ENCODE measurements around the gene CYP24A1. TPM values are rescaled to one million over a fixed set of nuclear protein-coding genes. Genes with fewer than 3 reads are reported as not detected.

CYP24A1 gene
- total and polyA plus RNA-seq, 9 donors, result 0.49 to 1.2 (median 0.72) TPM

DNA sequence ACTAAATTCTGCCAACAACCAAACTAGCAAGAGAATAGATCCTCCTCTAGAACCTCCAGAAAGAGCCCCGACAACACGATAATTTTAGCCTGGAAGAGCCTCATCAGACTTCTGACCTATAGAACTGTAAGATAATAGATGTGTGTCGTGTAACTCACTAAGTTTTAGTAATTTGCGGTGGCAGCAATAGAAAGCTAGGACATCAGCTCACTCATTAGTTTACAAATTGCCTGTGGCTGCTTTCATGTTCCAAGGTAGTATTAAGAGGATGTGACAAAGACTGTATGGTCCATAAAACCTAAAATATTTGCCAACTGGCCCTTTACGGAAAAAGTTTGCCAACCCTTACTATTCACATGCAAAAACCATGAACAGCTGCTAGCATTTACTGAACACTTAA, 17.3 kb downstream of the CYP24A1 start:
- no peaks in the 10 kb centered on the region for H3K36me3 ChIP-seq (ENCODE audit: control insufficient read depth, insufficient read depth, low read length)
- no peak overlapping the region for H3K27ac ChIP-seq (ENCODE audit: low read length)
- H3K9me3 ChIP-seq (replicated peaks; ENCODE audit: control insufficient read depth, low read depth, low read length), result no peaks in the 10 kb centered on the region
- WGBS (ENCODE audit: insufficient coverage), result no CpG with 5 or more reads among the region's 5 CpGs
- no peak for DNase-seq
- H3K27me3 ChIP-seq (ENCODE audit: control insufficient read depth, insufficient read depth, low read length), result no peaks in the 10 kb centered on the region
- H3K4me1 ChIP-seq (ENCODE audit: control insufficient read depth, insufficient read depth, low read length), result peaks cover 3% of the 10 kb centered on the region
- no peak overlapping the region for H3K4me3 ChIP-seq (ENCODE audit: low read length)

DNA sequence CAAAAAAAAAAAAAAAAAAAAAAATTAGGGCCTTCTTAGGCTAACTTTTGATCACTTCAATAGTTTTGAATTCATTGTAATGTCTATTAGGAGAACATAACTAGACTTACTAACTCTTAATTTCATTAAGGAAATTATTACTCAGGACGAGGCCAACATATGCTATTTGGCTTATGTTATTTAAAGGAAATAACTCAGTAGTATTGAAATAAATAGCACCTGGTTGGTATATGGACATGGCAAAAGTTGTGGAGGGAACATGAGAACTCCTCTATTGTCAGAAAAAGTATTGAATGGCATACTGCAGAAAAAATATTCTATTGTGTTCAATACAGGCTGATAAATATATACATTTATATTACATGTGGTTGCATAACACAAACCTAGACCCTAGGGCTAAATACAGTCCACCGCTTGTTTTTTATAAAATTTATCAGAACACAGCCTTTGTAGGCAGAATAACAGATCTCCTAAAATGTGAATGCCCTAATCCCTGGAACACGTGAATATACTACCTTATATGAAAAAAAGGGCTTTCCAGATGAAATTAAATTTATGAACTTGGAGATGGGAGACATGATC, 18.0 kb downstream of the CYP24A1 start:
- no peaks in the 10 kb centered on the region for H3K9me3 ChIP-seq (replicated peaks; ENCODE audit: control insufficient read depth, low read depth, low read length)
- H3K27ac ChIP-seq (ENCODE audit: low read length), result no peak overlapping the region
- H3K27me3 ChIP-seq (ENCODE audit: control insufficient read depth, insufficient read depth, low read length), result no peaks in the 10 kb centered on the region
- WGBS (ENCODE audit: insufficient coverage), result no CpG with 5 or more reads among the region's 3 CpGs
- H3K4me1 ChIP-seq (ENCODE audit: control insufficient read depth, insufficient read depth, low read length), result peaks cover 3% of the 10 kb centered on the region
- H3K36me3 ChIP-seq (ENCODE audit: control insufficient read depth, insufficient read depth, low read length), result no peaks in the 10 kb centered on the region
- DNase-seq, result no peak
- H3K4me3 ChIP-seq (ENCODE audit: low read length), result no peak overlapping the region

DNA sequence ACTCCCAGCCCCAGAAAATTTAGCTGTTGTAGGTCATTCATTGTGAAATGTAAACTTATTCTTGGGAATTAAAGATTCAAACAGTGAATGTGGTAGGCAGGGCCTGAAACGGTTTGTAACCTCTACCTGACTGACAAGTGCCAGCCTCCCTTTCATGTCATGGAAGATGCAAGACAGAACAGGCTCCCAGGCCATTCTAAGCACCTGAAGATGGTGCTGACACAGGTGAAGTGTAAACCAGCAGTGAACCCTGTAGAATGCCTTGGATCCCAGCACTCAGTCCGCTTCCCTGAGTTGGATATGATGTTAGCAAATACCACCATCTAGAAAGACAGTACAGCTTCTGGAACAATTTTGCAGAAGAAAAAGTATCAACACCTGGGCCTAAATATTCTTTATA, 19.3 kb downstream of the CYP24A1 start:
- Histone ChIP-seq H3K4me3 (ENCODE audit: low read length) (no peak overlapping the region), H3K9me3 (replicated peaks; ENCODE audit: control insufficient read depth, low read depth, low read length) (no peaks in the 10 kb centered on the region), H3K36me3 (ENCODE audit: control insufficient read depth, insufficient read depth, low read length) (no peaks in the 10 kb centered on the region), H3K27me3 (ENCODE audit: control insufficient read depth, insufficient read depth, low read length) (no peaks in the 10 kb centered on the region), H3K27ac (ENCODE audit: low read length) (no peak overlapping the region), H3K4me1 (ENCODE audit: control insufficient read depth, insufficient read depth, low read length) (peaks cover 3% of the 10 kb centered on the region)
- 33% methylated on average over 1 of the region's 2 CpGs for WGBS (ENCODE audit: insufficient coverage)
- no peak for DNase-seq

DNA sequence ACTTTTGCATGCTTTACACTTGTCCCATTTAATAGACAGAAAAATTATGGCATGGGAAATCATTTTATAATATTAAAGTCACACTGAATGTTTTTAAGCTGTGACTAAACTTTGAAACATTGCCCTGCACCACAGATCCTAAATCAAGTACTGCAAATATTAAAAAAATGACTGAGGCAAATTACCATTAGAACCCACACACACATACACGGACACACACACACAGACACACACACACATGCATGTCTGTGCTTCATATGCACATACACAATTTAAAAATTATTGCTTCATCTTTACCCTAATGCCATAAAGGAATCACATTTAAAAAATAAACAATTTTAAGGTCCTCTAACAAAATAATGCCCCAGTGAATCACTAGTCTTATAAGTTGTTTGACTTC, 19.9 kb downstream of the CYP24A1 start:
- no peak for DNase-seq
- Histone ChIP-seq H3K9me3 (replicated peaks; ENCODE audit: control insufficient read depth, low read depth, low read length) (no peaks in the 10 kb centered on the region), H3K4me3 (ENCODE audit: low read length) (no peak overlapping the region), H3K27me3 (ENCODE audit: control insufficient read depth, insufficient read depth, low read length) (no peaks in the 10 kb centered on the region), H3K27ac (ENCODE audit: low read length) (no peak overlapping the region), H3K4me1 (ENCODE audit: control insufficient read depth, insufficient read depth, low read length) (peaks cover 3% of the 10 kb centered on the region), H3K36me3 (ENCODE audit: control insufficient read depth, insufficient read depth, low read length) (no peaks in the 10 kb centered on the region)
- no CpG with 5 or more reads among the region's 1 CpG for WGBS (ENCODE audit: insufficient coverage)

DNA sequence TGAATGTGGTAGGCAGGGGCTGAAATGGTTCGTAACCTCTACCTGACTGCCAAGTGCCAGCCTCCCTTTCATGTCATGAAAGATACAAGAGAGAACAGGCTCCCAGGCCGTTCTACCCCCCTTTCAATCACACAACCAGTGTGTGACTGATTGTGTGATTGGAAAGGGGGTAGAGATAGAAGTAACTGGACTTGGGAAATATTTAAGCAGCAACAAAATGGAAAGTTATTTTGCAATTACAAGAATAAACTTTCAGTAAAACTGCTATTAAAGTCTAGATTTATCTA, 20.8 kb downstream of the CYP24A1 start:
- no peaks in the 10 kb centered on the region for H3K9me3 ChIP-seq (replicated peaks; ENCODE audit: control insufficient read depth, low read depth, low read length)
- WGBS (ENCODE audit: insufficient coverage), result no CpG with 5 or more reads among the region's 2 CpGs
- H3K4me1 ChIP-seq (ENCODE audit: control insufficient read depth, insufficient read depth, low read length), result peaks cover 3% of the 10 kb centered on the region
- no peaks in the 10 kb centered on the region for H3K27me3 ChIP-seq (ENCODE audit: control insufficient read depth, insufficient read depth, low read length)
- no peak for DNase-seq
- H3K4me3 ChIP-seq (ENCODE audit: low read length), result no peak overlapping the region
- H3K27ac ChIP-seq (ENCODE audit: low read length), result no peak overlapping the region
- H3K36me3 ChIP-seq (ENCODE audit: control insufficient read depth, insufficient read depth, low read length), result no peaks in the 10 kb centered on the region

DNA sequence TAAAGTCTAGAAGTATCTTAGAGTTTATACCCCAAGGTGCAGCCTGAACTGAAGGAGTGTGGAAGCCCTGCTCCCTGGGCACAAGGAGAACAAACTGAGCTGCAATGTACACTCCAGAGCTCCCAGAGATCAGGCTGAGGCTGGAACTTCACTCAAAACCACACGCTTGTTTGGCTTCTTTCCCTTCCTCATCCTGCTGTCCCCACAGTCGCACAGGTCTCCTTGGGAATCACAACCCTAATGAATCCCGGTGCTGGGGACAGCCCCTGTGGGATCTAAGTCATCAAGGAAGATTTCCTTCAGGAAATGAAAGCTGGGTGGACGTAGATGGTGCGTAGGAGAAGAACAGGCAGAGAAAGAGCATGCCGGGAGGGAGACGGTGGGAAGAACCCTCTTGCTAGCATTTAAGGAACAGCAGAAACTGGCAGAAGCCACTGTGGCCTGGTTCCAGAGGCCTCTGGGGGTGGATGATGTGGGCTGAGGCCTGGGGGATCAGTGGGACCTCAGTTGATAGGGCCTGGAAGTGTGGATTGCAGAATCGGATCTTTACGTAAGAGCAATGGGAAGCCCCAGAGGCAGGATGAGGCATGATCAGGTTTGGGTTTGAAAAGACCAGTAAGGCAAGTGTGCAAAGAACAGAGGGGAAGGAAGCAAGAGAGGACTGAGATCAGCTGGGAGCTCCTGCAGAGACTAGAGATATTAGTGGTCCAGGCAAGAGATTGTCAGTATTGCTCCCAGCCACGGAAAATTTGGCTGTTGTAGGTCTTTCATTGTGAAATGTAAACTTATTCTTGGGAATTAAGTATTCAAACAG, 21.4 kb downstream of the CYP24A1 start:
- Histone ChIP-seq H3K9me3 (replicated peaks; ENCODE audit: control insufficient read depth, low read depth, low read length) (no peaks in the 10 kb centered on the region), H3K4me3 (ENCODE audit: low read length) (no peak overlapping the region), H3K4me1 (ENCODE audit: control insufficient read depth, insufficient read depth, low read length) (peaks cover 3% of the 10 kb centered on the region), H3K27ac (ENCODE audit: low read length) (no peak overlapping the region), H3K36me3 (ENCODE audit: control insufficient read depth, insufficient read depth, low read length) (no peaks in the 10 kb centered on the region), H3K27me3 (ENCODE audit: control insufficient read depth, insufficient read depth, low read length) (no peaks in the 10 kb centered on the region)
- no peak for DNase-seq
- 61% methylated on average over 6 of the region's 10 CpGs for WGBS (ENCODE audit: insufficient coverage)

DNA sequence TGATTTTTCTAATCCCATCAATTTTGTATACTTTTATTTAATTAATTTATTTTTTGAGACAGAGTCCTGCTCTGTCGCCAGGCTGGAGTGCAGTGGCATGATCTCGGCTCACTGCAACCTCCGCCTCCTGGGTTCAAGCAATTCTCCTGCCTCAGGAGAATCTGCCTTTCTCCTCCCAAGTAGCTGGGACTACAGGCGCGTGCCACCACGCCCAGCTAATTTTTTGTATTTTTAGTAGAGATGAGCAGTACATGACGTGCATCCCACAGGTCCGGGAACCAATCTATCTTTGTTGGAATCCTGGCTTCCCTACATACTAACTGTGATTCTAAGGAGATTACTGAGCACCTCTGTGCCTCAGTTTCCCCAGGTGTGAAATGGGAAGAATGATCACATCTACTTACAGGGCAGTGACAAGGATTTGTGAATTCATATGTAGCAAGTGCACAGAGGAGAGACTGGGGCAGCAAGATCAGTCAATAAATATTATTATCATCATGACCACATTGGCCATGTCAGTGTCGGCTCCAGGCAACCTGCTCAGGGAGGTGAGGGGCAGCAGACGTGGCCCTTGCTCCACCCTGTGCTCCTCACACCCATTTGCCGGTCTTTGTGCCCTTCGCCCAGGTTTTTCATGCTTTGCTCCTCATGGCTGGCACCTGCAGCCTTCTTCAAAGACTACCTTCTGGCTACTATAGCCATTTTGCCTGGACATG, 22.1 kb downstream of the CYP24A1 start:
- Histone ChIP-seq H3K27me3 (ENCODE audit: control insufficient read depth, insufficient read depth, low read length) (no peaks in the 10 kb centered on the region), H3K9me3 (replicated peaks; ENCODE audit: control insufficient read depth, low read depth, low read length) (no peaks in the 10 kb centered on the region), H3K4me3 (ENCODE audit: low read length) (no peak overlapping the region), H3K27ac (ENCODE audit: low read length) (no peak overlapping the region), H3K36me3 (ENCODE audit: control insufficient read depth, insufficient read depth, low read length) (no peaks in the 10 kb centered on the region), H3K4me1 (ENCODE audit: control insufficient read depth, insufficient read depth, low read length) (peaks cover 3% of the 10 kb centered on the region)
- 85% methylated on average over 2 of the region's 12 CpGs for WGBS (ENCODE audit: insufficient coverage)
- DNase-seq, result no peak

DNA sequence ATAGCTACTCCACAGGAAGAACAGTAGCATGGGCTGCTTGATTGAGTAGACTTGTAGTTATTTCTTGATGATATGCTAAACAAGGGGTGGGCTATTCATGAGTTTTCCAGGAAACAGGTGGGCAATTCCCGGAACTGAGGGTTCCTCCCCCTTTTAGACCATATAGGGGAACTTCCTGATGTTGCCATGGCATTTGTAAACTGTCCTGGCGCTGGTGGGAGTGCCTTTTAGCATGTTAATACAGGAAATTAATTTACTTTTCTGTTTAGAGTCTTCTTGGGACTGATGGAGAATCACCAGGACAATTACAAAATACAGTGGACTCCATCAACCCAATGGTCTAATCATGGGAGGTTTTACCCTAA, 22.7 kb downstream of the CYP24A1 start:
- no peak for DNase-seq
- WGBS (ENCODE audit: insufficient coverage), result no CpG with 5 or more reads among the region's 2 CpGs
- Histone ChIP-seq H3K27me3 (ENCODE audit: control insufficient read depth, insufficient read depth, low read length) (no peaks in the 10 kb centered on the region), H3K27ac (ENCODE audit: low read length) (no peak overlapping the region), H3K4me3 (ENCODE audit: low read length) (no peak overlapping the region), H3K36me3 (ENCODE audit: control insufficient read depth, insufficient read depth, low read length) (no peaks in the 10 kb centered on the region), H3K9me3 (replicated peaks; ENCODE audit: control insufficient read depth, low read depth, low read length) (no peaks in the 10 kb centered on the region), H3K4me1 (ENCODE audit: control insufficient read depth, insufficient read depth, low read length) (peaks cover 3% of the 10 kb centered on the region)

DNA sequence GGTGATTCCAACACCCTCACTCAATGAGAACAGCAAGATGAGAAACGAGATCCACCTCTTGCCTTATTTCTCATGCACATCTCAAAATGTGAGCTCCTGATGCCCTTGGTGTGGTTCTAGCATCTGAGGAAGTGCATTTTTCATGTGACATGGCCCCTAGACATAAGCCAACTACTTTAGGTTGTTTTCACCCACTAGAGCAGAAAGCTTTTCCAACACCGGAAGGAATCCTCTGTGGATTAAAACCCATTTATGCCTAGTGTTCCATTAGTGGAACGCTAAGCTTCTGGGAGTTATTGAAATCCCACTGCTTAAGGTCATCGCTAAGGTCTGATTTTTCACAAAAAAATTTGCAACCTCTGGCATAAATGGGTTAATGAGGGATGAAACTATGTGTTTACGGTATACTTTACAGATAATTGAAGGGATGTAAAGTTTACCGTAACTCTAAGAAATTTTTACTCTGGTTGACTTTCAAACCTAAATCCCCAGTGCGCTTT, 24.0 kb downstream of the CYP24A1 start:
- DNase-seq, result no peak
- no CpG with 5 or more reads among the region's 7 CpGs for WGBS (ENCODE audit: insufficient coverage)
- peaks cover 3% of the 10 kb centered on the region for H3K4me1 ChIP-seq (ENCODE audit: control insufficient read depth, insufficient read depth, low read length)
- no peaks in the 10 kb centered on the region for H3K27me3 ChIP-seq (ENCODE audit: control insufficient read depth, insufficient read depth, low read length)
- H3K36me3 ChIP-seq (ENCODE audit: control insufficient read depth, insufficient read depth, low read length), result no peaks in the 10 kb centered on the region
- H3K9me3 ChIP-seq (replicated peaks; ENCODE audit: control insufficient read depth, low read depth, low read length), result no peaks in the 10 kb centered on the region
- H3K27ac ChIP-seq (ENCODE audit: low read length), result no peak overlapping the region
- no peak overlapping the region for H3K4me3 ChIP-seq (ENCODE audit: low read length)

DNA sequence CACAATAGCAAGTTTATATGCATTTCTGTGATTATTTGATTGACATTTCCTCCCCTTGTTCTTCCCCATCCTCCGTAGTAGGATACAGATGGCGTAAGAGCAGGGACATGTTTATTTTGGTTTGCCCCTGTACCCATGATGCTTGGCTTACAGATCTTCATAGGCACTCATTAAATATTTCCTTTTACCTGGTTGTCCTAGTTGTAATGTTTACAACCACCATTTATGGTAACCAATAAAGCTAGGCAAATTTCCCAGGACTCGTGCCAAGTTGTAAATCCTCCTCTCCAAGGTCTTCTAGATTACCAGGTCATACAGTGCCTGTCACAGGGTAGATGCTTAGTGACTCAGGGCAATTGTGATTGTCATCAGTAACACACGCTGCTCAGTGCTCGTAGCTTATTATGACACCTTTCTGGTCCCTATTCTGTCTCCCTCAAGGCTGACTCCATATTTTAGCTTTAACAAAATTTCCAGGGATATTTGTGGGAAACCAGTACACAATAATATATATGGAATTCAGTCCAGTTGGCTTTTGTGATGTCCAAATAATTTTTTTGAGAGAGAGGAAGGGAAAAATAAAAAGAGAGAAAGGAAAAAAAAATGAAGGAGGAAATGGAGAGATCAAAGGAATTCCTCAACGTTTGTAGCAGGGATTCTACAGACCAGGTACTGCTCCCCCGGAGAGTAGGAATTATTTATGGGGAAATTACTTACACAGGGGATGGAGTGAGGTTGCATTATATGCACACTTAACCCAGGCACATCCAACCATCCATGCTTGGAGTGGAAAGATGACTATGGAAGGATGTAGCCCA, 24.6 kb downstream of the CYP24A1 start:
- H3K27ac ChIP-seq (ENCODE audit: low read length), result no peak overlapping the region
- H3K27me3 ChIP-seq (ENCODE audit: control insufficient read depth, insufficient read depth, low read length), result no peaks in the 10 kb centered on the region
- H3K4me3 ChIP-seq (ENCODE audit: low read length), result no peak overlapping the region
- WGBS (ENCODE audit: insufficient coverage), result 90% methylated on average over 2 of the region's 7 CpGs
- H3K9me3 ChIP-seq (replicated peaks; ENCODE audit: control insufficient read depth, low read depth, low read length), result no peaks in the 10 kb centered on the region
- no peak for DNase-seq
- H3K36me3 ChIP-seq (ENCODE audit: control insufficient read depth, insufficient read depth, low read length), result no peaks in the 10 kb centered on the region
- peaks cover 3% of the 10 kb centered on the region for H3K4me1 ChIP-seq (ENCODE audit: control insufficient read depth, insufficient read depth, low read length)
